GM19239 (cell line): ENCODE data around the gene OR3A2.
"Not testable (repeated sequence)": the region's sequence is repeated elsewhere in the genome, so short reads cannot be mapped to it uniquely, and the experiment has no call there.

ENCODE experiments used
- DNase-seq: peaks from one replicate; pipeline ENCODE4 v3.0.0; 2011; ENCODE audit warnings: low spot score; ENCODE audit not compliant: insufficient read length
- FAIRE-seq: peaks from 2 replicates; lab custom pipeline; 2011; peaks lifted over from hg19 to GRCh38; lab: Jason Lieb, UNC

Gene OR3A2

GRCh38 chr17:3385869-3386816, at the start of gene OR3A2:
Gene OR3A2, minus strand, starts transcription at chr17:3386308.
- FAIRE-seq (no peak), DNase-seq (no peak)

GRCh38 chr17:3433741-3434140, 47.6 kb upstream of the OR3A2 start, which contains the start of gene OR1E2:
Gene OR1E2, minus strand, starts transcription at chr17:3433841. Its CDS starts 0 bp downstream, at chr17:3433841.
- FAIRE-seq (no peak), DNase-seq (no peak)

GRCh38 chr17:3433215-3433614, 47.1 kb upstream of the OR3A2 start:
- FAIRE-seq, DNase-seq: not testable (repeated sequence)

GRCh38 chr17:3418222-3418621, 32.1 kb upstream of the OR3A2 start:
- FAIRE-seq, result no peak
- no peak for DNase-seq

- no peak for FAIRE-seq
- DNase-seq, result no peak
Measured at GRCh38 chr17:3415610-3416009, 29.5 kb upstream of the OR3A2 start.

- not testable (repeated sequence) for FAIRE-seq, DNase-seq
Measured at GRCh38 chr17:3412216-3412615, 26.1 kb upstream of the OR3A2 start.

- FAIRE-seq (no peak), DNase-seq (no peak)
Measured at GRCh38 chr17:3411070-3411469, 25.0 kb upstream of the OR3A2 start, which contains the start of gene OR3A3. Gene OR3A3, plus strand, starts transcription at chr17:3411370.

- not testable (repeated sequence) for DNase-seq, FAIRE-seq
Measured at GRCh38 chr17:3403856-3404255, 17.7 kb upstream of the OR3A2 start.

- FAIRE-seq, result no peak
Measured at GRCh38 chr17:3401786-3402185, 15.7 kb upstream of the OR3A2 start.

GRCh38 chr17:3400055-3400454, 13.9 kb upstream of the OR3A2 start:
- DNase-seq, result no peak
- no peak for FAIRE-seq

More at GRCh38 chr17:3401786-3402185, 15.7 kb upstream of the OR3A2 start:
- no peak for DNase-seq

GRCh38 chr17:3398310-3398709, 12.2 kb upstream of the OR3A2 start, which contains the start of gene OR1E1:
Gene OR1E1, minus strand, starts transcription at chr17:3398410. Its CDS starts 0 bp downstream, at chr17:3398410.
- no peak for DNase-seq
- FAIRE-seq, result peak; percentile 57

GRCh38 chr17:3397801-3398200, 11.7 kb upstream of the OR3A2 start:
- DNase-seq, FAIRE-seq: not testable (repeated sequence)

GRCh38 chr17:3389791-3390190, 3.7 kb upstream of the OR3A2 start:
- DNase-seq, result no peak
- FAIRE-seq, result no peak

- no peak for DNase-seq
- FAIRE-seq, result no peak
Measured at GRCh38 chr17:3381957-3382356, 4.2 kb downstream of the OR3A2 start.

- FAIRE-seq, result no peak
- DNase-seq, result no peak
Measured at GRCh38 chr17:3378321-3378720, 7.8 kb downstream of the OR3A2 start.

GRCh38 chr17:3371167-3371566, 14.9 kb downstream of the OR3A2 start:
- not testable (repeated sequence) for DNase-seq, FAIRE-seq

GRCh38 chr17:3342782-3343181, 43.3 kb downstream of the OR3A2 start:
- not testable (repeated sequence) for DNase-seq, FAIRE-seq

GRCh38 chr17:3335876-3336275, 50.2 kb downstream of the OR3A2 start:
- FAIRE-seq (no peak), DNase-seq (no peak)

GRCh38 chr17:3318336-3318735, 67.8 kb downstream of the OR3A2 start:
- FAIRE-seq (no peak), DNase-seq (no peak)

GRCh38 chr17:3316836-3317235, 69.3 kb downstream of the OR3A2 start:
- FAIRE-seq (no peak), DNase-seq (no peak)

- DNase-seq, result no peak
- FAIRE-seq, result no peak
Measured at GRCh38 chr17:3308603-3309002, 77.5 kb downstream of the OR3A2 start.
